Endometrial microvascular endothelial cells (primary cell): ENCODE data around the gene PRF1. TPM values are rescaled to one million over a fixed set of nuclear protein-coding genes. Genes with fewer than 3 reads are reported as not detected.

ENCODE experiments used
- in situ Hi-C: cut with HindIII; loops from 2 replicates; pipeline ENCODE4 v1.10.0; 2017; ENCODE audit warnings: low sequenced_read_pairs, low pct_unique_long_range_greater_than_20kb; ENCODE audit errors: inconsistent ontology term
- total RNA-seq: library from RNA; depleted of rRNA; stranded (reverse); fragments of >200 nt; gene quantifications from one replicate; pipeline ENCODE4 v1.2.3, GENCODE V29; 2015; ENCODE audit errors: inconsistent ontology term

The PRF1 gene
- total RNA-seq, 1 donor from 2014 or later: not detected

- in situ Hi-C loops: no loop called here
These were observed 5.4 kb downstream of the PRF1 start for GRCh38 chr10:70596860-70597809.

GRCh38 chr10:70596110-70596798 lies 6.3 kb downstream of the PRF1 start:
- in situ Hi-C loops: no loop called here

GRCh38 chr10:70595566-70596016 lies 7.0 kb downstream of the PRF1 start:
- in situ Hi-C loops: no loop called here

- in situ Hi-C loops: no loop called here
These were observed 8.4 kb downstream of the PRF1 start for GRCh38 chr10:70594161-70594560.

GRCh38 chr10:70593513-70593890 lies 9.0 kb downstream of the PRF1 start:
- in situ Hi-C loops: no loop called here

GRCh38 chr10:70592746-70593512 lies 9.6 kb downstream of the PRF1 start:
- in situ Hi-C loops: no loop called here

DNA sequence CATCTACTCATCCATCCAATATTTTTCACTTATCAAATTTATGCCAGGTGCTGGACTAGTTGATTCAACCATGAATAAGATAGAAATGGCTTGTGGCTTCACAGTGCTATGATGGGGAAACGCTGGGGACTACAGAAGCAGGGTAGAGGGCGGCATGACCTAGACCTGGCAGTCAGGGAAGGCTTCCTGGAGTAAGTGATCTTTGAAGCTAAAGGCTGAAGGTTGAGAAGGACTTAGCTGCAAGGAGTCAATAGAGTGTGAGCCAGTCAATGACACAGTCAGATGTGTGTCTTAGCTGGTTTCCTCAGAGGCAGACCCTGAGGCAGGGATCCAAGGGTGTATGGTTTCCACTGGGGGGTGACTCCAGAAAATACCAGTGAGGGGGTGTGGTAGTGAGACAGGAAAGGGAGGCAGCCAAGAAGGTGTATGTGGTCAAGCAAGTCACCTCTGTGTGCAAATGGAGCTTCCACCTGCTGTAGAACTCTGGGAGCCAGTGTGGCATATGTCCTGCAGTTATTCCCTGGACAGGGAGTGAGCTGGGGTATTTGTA lies 10.3 kb downstream of the PRF1 start:
- in situ Hi-C loops: no loop called here

DNA sequence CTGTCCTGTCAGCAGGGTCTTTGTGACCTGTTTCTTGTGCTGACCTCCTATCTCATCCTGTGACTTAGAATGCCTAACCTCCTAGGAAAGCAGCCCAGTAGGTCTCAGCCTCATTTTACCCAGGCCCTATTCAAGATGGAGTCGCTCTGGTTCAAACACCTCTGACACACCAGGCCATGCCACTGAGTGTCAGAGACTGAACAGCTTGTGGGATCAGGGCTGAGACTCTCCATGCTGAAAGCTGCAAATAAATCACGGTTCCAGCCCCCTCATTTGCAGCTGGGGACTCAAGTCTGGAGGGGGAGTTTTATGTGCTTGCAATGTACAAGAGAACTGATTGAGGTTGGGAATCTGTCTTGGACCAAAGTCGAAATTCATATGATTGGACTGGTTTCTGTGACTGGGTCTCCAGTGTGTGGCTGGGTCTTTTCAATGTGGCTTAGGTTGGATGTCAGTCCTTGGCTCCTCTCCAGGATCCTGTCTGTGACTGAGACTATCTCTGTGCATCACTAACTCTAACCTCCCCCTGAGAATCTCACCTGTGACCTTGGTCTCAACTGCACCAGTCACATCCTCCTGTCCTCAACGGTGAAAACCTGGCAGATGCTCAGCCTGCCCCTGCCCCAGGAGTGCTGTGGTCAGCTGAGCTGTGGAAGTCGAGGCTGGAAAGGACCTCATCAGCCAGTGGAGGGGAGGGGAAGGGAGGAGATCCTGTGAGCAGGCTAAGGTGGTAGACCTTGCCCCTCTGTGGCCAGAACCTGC lies 11.7 kb downstream of the PRF1 start:
- in situ Hi-C loops: no loop called here

DNA sequence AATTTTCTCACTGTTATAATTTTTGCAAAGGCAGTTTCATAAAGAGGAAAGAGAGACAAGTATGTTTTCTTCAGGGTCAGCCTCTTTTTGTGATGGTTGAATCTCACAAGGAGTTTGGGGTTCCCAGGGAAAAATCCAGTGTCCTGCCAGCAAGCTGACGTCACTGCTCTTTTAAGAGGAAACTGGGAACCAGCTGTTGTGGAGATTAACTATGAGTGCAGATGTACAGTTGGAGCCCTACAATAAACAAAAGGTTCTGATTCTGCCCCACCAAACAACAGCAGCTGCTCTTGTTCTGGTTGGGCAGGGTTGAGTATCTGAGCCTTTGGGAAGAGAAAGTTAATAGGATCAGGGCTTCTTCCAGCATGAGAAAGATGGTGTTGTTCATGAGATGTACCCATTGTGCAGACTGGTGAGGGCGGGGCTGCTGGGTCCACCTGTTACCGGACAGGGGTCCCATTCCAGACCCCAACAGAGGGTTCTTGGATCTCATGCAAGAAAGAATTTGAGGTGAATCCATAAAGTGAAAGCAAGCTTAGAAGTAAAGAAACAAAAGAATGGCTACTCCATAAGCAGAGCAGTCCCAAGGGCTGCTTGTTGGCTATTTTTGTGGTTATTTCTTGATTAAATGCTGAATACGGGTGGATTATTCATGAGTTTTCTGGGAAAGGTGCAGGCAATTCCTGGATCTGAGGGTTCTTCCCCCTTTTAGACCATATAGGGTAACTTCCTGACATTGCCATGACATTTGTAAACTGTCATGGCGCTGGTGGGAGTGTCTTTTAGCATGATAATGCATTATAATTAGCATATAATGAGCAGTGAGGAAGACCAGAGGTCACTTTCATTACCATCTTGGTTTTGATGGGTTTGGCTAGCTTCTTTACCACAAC lies 12.5 kb downstream of the PRF1 start:
- in situ Hi-C loops: no loop called here

GRCh38 chr10:70588859-70589570 lies 13.5 kb downstream of the PRF1 start:
- in situ Hi-C loops: no loop called here

- in situ Hi-C loops: no loop called here
These were observed 14.3 kb downstream of the PRF1 start for GRCh38 chr10:70588255-70588654.

GRCh38 chr10:70587045-70587658 lies 15.4 kb downstream of the PRF1 start:
- in situ Hi-C loops: no loop called here

DNA sequence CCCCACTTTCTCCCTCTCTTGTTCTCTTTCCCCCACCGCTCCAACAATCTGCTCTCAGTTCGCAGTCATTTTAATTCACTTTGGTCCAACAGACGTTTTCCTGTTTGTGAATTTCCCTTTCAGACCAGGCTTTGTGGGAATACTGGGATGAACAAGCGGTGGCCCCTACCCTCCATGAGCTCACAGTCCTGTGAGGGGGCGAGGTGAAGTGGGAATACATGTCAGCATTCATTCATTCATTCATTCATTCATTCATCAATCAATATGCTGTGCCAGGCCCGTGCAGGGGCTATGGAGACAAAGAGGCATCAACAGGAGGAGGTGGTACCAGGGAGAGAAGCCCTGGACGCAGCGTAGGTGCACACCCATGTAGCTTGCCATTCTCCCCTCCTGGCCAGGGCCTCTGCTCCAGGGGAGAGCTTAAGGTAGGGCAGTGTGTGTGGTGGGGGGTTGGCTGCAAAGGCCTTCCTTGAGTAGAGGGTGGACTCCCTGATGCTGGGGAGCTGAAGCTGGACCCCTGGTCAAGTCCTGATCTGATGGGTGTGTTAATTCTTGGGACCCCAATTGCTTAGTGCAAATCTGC lies 16.1 kb downstream of the PRF1 start:
- in situ Hi-C loops: no loop called here

- in situ Hi-C loops: no loop called here
These were observed 16.9 kb downstream of the PRF1 start for GRCh38 chr10:70585578-70586169.

DNA sequence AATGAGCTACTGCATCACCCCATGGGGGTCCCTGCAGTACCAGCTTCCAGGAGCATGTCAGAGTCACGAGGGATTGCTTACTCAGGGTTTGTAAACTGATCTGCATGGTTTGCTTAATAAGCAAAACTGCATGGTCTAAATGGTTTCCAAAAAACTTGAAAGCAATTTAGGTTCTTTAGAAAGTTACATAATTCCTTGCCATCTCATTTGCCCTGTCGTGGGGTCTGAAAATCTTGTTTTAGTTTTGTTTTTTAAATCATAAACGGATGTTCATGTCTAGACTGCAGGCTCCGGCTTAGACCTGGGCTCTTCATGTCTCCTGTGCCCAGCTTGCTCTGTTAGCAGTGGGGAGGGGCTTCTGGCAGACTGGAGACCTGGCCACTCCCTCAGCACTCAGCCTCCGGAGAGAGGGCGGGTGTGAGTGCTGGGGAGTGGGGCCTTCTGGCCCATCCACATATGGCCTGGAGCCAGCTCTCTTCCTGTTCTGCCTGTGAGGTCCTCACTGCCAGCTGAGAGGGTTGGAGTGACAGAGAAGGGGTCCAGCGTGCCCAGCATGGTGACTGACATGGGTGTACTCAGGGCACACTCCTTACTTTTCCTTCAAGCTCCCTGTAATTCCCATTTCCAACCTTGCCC lies 17.5 kb downstream of the PRF1 start:
- in situ Hi-C loops: no loop called here
